ENCODE measurements around the gene XPOT.

XPOT gene

GRCh38 chr12:64469455-64470142 is 65.4 kb downstream of the XPOT start:
- Histone ChIP-seq H3K4me3 (ENCODE audit: insufficient read length, low read depth) (no peak overlapping the region), H3K36me3 (ENCODE audit: insufficient read depth, insufficient read length, low read length) (peaks cover 93% of the 10 kb centered on the region), H3K9me3 (ENCODE audit: insufficient read depth, low read length) (no peaks in the 10 kb centered on the region), H3K4me1 (ENCODE audit: insufficient read depth, insufficient read length) (no peaks in the 10 kb centered on the region), H3K27me3 (ENCODE audit: insufficient read depth, insufficient read length) (no peaks in the 10 kb centered on the region), H3K9ac (ENCODE audit: insufficient read length, low read depth) (no peak overlapping the region)
- DNase-seq (ENCODE audit: low read depth, low spot score) = no peak
- no peak for TF ChIP-seq ZNF274 (IDR thresholded peaks at IDR 0.05; ENCODE audit: low read depth, low read length)
- TF ChIP-seq YY1 (IDR thresholded peaks at IDR 0.05; ENCODE audit: insufficient read depth, insufficient read length) = no peak
- no peak for TF ChIP-seq SUZ12 (IDR thresholded peaks at IDR 0.05; ENCODE audit: extremely low read depth, insufficient read depth, insufficient read length)

GRCh38 chr12:64470495-64470894 is 66.3 kb downstream of the XPOT start:
- Histone ChIP-seq H3K9ac (ENCODE audit: insufficient read length, low read depth) (no peak overlapping the region), H3K4me3 (ENCODE audit: insufficient read length, low read depth) (no peak overlapping the region)
- TF ChIP-seq YY1 (IDR thresholded peaks at IDR 0.05; ENCODE audit: insufficient read depth, insufficient read length) (no peak), ZNF274 (IDR thresholded peaks at IDR 0.05; ENCODE audit: low read depth, low read length) (no peak), SUZ12 (IDR thresholded peaks at IDR 0.05; ENCODE audit: extremely low read depth, insufficient read depth, insufficient read length) (no peak)

GRCh38 chr12:64473176-64473575 is 69.0 kb downstream of the XPOT start:
- TF ChIP-seq YY1 (IDR thresholded peaks at IDR 0.05; ENCODE audit: insufficient read depth, insufficient read length) (no peak), SUZ12 (IDR thresholded peaks at IDR 0.05; ENCODE audit: extremely low read depth, insufficient read depth, insufficient read length) (no peak), ZNF274 (IDR thresholded peaks at IDR 0.05; ENCODE audit: low read depth, low read length) (no peak)
- no peak for DNase-seq (ENCODE audit: low read depth, low spot score)
- H3K4me1 ChIP-seq (ENCODE audit: insufficient read depth, insufficient read length) = no peaks in the 10 kb centered on the region
- peaks cover 17% of the 10 kb centered on the region for H3K9me3 ChIP-seq (ENCODE audit: insufficient read depth, low read length)
- no peaks in the 10 kb centered on the region for H3K27me3 ChIP-seq (ENCODE audit: insufficient read depth, insufficient read length)
- H3K36me3 ChIP-seq (ENCODE audit: insufficient read depth, insufficient read length, low read length) = peaks cover 71% of the 10 kb centered on the region
- H3K4me3 ChIP-seq (ENCODE audit: insufficient read length, low read depth) = no peak overlapping the region
- no peak overlapping the region for H3K9ac ChIP-seq (ENCODE audit: insufficient read length, low read depth)

More at GRCh38 chr12:64470495-64470894, 66.3 kb downstream of the XPOT start:
- DNase-seq (ENCODE audit: low read depth, low spot score) = no peak
- Histone ChIP-seq H3K4me1 (ENCODE audit: insufficient read depth, insufficient read length) (no peaks in the 10 kb centered on the region), H3K36me3 (ENCODE audit: insufficient read depth, insufficient read length, low read length) (peaks cover 94% of the 10 kb centered on the region), H3K9me3 (ENCODE audit: insufficient read depth, low read length) (peaks cover 7% of the 10 kb centered on the region), H3K27me3 (ENCODE audit: insufficient read depth, insufficient read length) (no peaks in the 10 kb centered on the region)

- Histone ChIP-seq H3K4me3 (ENCODE audit: insufficient read length, low read depth) (no peak overlapping the region), H3K36me3 (ENCODE audit: insufficient read depth, insufficient read length, low read length) (peaks cover 61% of the 10 kb centered on the region)
- no peak for TF ChIP-seq SUZ12 (IDR thresholded peaks at IDR 0.05; ENCODE audit: extremely low read depth, insufficient read depth, insufficient read length)
- no peak for TF ChIP-seq ZNF274 (IDR thresholded peaks at IDR 0.05; ENCODE audit: low read depth, low read length)
- TF ChIP-seq YY1 (IDR thresholded peaks at IDR 0.05; ENCODE audit: insufficient read depth, insufficient read length) = no peak
These were observed 71.3 kb downstream of the XPOT start for GRCh38 chr12:64475518-64475917.

GRCh38 chr12:64476844-64477243 is 72.7 kb downstream of the XPOT start:
- Histone ChIP-seq H3K9me3 (ENCODE audit: insufficient read depth, low read length) (peaks cover 17% of the 10 kb centered on the region), H3K9ac (ENCODE audit: insufficient read length, low read depth) (no peak overlapping the region), H3K4me1 (ENCODE audit: insufficient read depth, insufficient read length) (no peaks in the 10 kb centered on the region), H3K36me3 (ENCODE audit: insufficient read depth, insufficient read length, low read length) (peaks cover 55% of the 10 kb centered on the region), H3K27me3 (ENCODE audit: insufficient read depth, insufficient read length) (no peaks in the 10 kb centered on the region), H3K4me3 (ENCODE audit: insufficient read length, low read depth) (no peak overlapping the region)
- DNase-seq (ENCODE audit: low read depth, low spot score) = no peak
- TF ChIP-seq SUZ12 (IDR thresholded peaks at IDR 0.05; ENCODE audit: extremely low read depth, insufficient read depth, insufficient read length) = no peak
- TF ChIP-seq YY1 (IDR thresholded peaks at IDR 0.05; ENCODE audit: insufficient read depth, insufficient read length) = no peak
- TF ChIP-seq ZNF274 (IDR thresholded peaks at IDR 0.05; ENCODE audit: low read depth, low read length) = no peak

More at GRCh38 chr12:64475518-64475917, 71.3 kb downstream of the XPOT start:
- no peak for DNase-seq (ENCODE audit: low read depth, low spot score)
- H3K9ac ChIP-seq (ENCODE audit: insufficient read length, low read depth) = no peak overlapping the region
- peaks cover 17% of the 10 kb centered on the region for H3K9me3 ChIP-seq (ENCODE audit: insufficient read depth, low read length)
- no peaks in the 10 kb centered on the region for H3K27me3 ChIP-seq (ENCODE audit: insufficient read depth, insufficient read length)
- no peaks in the 10 kb centered on the region for H3K4me1 ChIP-seq (ENCODE audit: insufficient read depth, insufficient read length)

- H3K4me3 ChIP-seq (ENCODE audit: insufficient read length, low read depth) = no peak overlapping the region
- peaks cover 17% of the 10 kb centered on the region for H3K9me3 ChIP-seq (ENCODE audit: insufficient read depth, low read length)
- DNase-seq (ENCODE audit: low read depth, low spot score) = no peak
- no peaks in the 10 kb centered on the region for H3K4me1 ChIP-seq (ENCODE audit: insufficient read depth, insufficient read length)
- peaks cover 46% of the 10 kb centered on the region for H3K36me3 ChIP-seq (ENCODE audit: insufficient read depth, insufficient read length, low read length)
- TF ChIP-seq YY1 (IDR thresholded peaks at IDR 0.05; ENCODE audit: insufficient read depth, insufficient read length) (no peak), ZNF274 (IDR thresholded peaks at IDR 0.05; ENCODE audit: low read depth, low read length) (no peak), SUZ12 (IDR thresholded peaks at IDR 0.05; ENCODE audit: extremely low read depth, insufficient read depth, insufficient read length) (no peak)
- H3K27me3 ChIP-seq (ENCODE audit: insufficient read depth, insufficient read length) = no peaks in the 10 kb centered on the region
- H3K9ac ChIP-seq (ENCODE audit: insufficient read length, low read depth) = no peak overlapping the region
These were observed 74.5 kb downstream of the XPOT start for GRCh38 chr12:64478661-64479060.

GRCh38 chr12:64480148-64480547 is 76.0 kb downstream of the XPOT start:
- no peaks in the 10 kb centered on the region for H3K4me1 ChIP-seq (ENCODE audit: insufficient read depth, insufficient read length)
- TF ChIP-seq SUZ12 (IDR thresholded peaks at IDR 0.05; ENCODE audit: extremely low read depth, insufficient read depth, insufficient read length) = no peak
- TF ChIP-seq YY1 (IDR thresholded peaks at IDR 0.05; ENCODE audit: insufficient read depth, insufficient read length) = no peak
- no peaks in the 10 kb centered on the region for H3K27me3 ChIP-seq (ENCODE audit: insufficient read depth, insufficient read length)
- H3K4me3 ChIP-seq (ENCODE audit: insufficient read length, low read depth) = no peak overlapping the region
- no peak overlapping the region for H3K9ac ChIP-seq (ENCODE audit: insufficient read length, low read depth)
- H3K9me3 ChIP-seq (ENCODE audit: insufficient read depth, low read length) = peaks cover 13% of the 10 kb centered on the region
- H3K36me3 ChIP-seq (ENCODE audit: insufficient read depth, insufficient read length, low read length) = peaks cover 39% of the 10 kb centered on the region
- no peak for DNase-seq (ENCODE audit: low read depth, low spot score)
